BE2C (cell line): ENCODE results near the gene MBNL1.

Experiments used
- DNase-seq: peaks from one replicate; pipeline ENCODE4 v3.0.0-alpha.2; 2020
- H3K27me3 ChIP-seq: fragments of 250-450 bp; sonication (Bioruptor Pico); 2 replicates; pipeline ENCODE4 v1.5.1; 2020; ENCODE audit warnings: mild to moderate bottlenecking
- H3K36me3 ChIP-seq: fragments of 250-450 bp; sonication (Bioruptor Pico); 2 replicates; pipeline ENCODE4 v1.5.1; 2020; ENCODE audit warnings: mild to moderate bottlenecking
- H3K4me1 ChIP-seq: fragments of 250-450 bp; sonication (Bioruptor Pico); 2 replicates; pipeline ENCODE4 v1.5.1; 2020
- H3K4me3 ChIP-seq: 2 replicates; pipeline ENCODE4 v1.5.1; 2011; ENCODE audit warnings: low read depth, low read length
- H3K9me3 ChIP-seq: fragments of 250-450 bp; sonication (Bioruptor Pico); 2 replicates; pipeline ENCODE4 v1.5.1; 2020
- CTCF ChIP-seq: IDR thresholded peaks from 2 replicates; pipeline ENCODE4 v1.5.1; 2012; ENCODE audit warnings: mild to moderate bottlenecking, low read depth, low read length

The MBNL1 gene

GRCh38 chr3:152497457-152497856 is 228.7 kb downstream of the MBNL1 start:
- Histone ChIP-seq H3K36me3 (no peaks in the 10 kb centered on the region), H3K4me3 (no peak overlapping the region), H3K9me3 (no peaks in the 10 kb centered on the region), H3K27me3 (peaks cover 6% of the 10 kb centered on the region), H3K4me1 (no peaks in the 10 kb centered on the region)
- DNase-seq, result no peak
- TF ChIP-seq CTCF, result no peak

GRCh38 chr3:152497890-152498289 is 229.2 kb downstream of the MBNL1 start:
- peaks cover 6% of the 10 kb centered on the region for H3K27me3 ChIP-seq
- no peak for TF ChIP-seq CTCF
- no peaks in the 10 kb centered on the region for H3K4me1 ChIP-seq
- H3K4me3 ChIP-seq, result no peak overlapping the region
- H3K36me3 ChIP-seq, result no peaks in the 10 kb centered on the region
- no peaks in the 10 kb centered on the region for H3K9me3 ChIP-seq
- no peak for DNase-seq

- no peak for DNase-seq
- TF ChIP-seq CTCF, result no peak
- Histone ChIP-seq H3K36me3 (no peaks in the 10 kb centered on the region), H3K27me3 (peaks cover 6% of the 10 kb centered on the region), H3K4me1 (no peaks in the 10 kb centered on the region), H3K9me3 (no peaks in the 10 kb centered on the region), H3K4me3 (no peak overlapping the region)
Observed at GRCh38 chr3:152499791-152500385, 231.2 kb downstream of the MBNL1 start.

GRCh38 chr3:152505926-152506325 is 237.2 kb downstream of the MBNL1 start:
- Histone ChIP-seq H3K9me3 (no peaks in the 10 kb centered on the region), H3K36me3 (no peaks in the 10 kb centered on the region), H3K27me3 (peaks cover 8% of the 10 kb centered on the region; the same call in 1 of the 2 replicates), H3K4me1 (no peaks in the 10 kb centered on the region), H3K4me3 (no peak overlapping the region)
- TF ChIP-seq CTCF, result no peak
- DNase-seq, result no peak

- no peaks in the 10 kb centered on the region for H3K4me1 ChIP-seq
- peak; percentile 34 for TF ChIP-seq CTCF
- no peak overlapping the region for H3K4me3 ChIP-seq
- DNase-seq, result no peak
- no peaks in the 10 kb centered on the region for H3K9me3 ChIP-seq
- H3K36me3 ChIP-seq, result no peaks in the 10 kb centered on the region
- peaks cover 12% of the 10 kb centered on the region; the same call in 1 of the 2 replicates for H3K27me3 ChIP-seq
Observed at GRCh38 chr3:152508705-152509104, 240.0 kb downstream of the MBNL1 start.

- no peak for TF ChIP-seq CTCF
- no peaks in the 10 kb centered on the region for H3K36me3 ChIP-seq
- H3K4me1 ChIP-seq, result no peaks in the 10 kb centered on the region
- H3K27me3 ChIP-seq, result peaks cover 12% of the 10 kb centered on the region
- no peak overlapping the region for H3K4me3 ChIP-seq
- no peaks in the 10 kb centered on the region for H3K9me3 ChIP-seq
- DNase-seq, result no peak
Observed at GRCh38 chr3:152511904-152512303, 243.2 kb downstream of the MBNL1 start.
